GM06990 (cell line): Measurements from ENCODE around the gene KMT2D.

Experiments used
- DNase-seq: peaks from one replicate; pipeline ENCODE4 v3.0.0-alpha.2; 2011; ENCODE audit not compliant: insufficient read length; ENCODE audit errors: extremely low read depth
- H3K27me3 ChIP-seq: replicated peaks from 2 replicates; pipeline ENCODE4 v1.6.0; 2011; ENCODE audit warnings: low read length; ENCODE audit not compliant: control insufficient read depth, insufficient read depth
- H3K36me3 ChIP-seq: 2 replicates; pipeline ENCODE4 v1.5.1; 2011; ENCODE audit warnings: low read length; ENCODE audit not compliant: control insufficient read depth, insufficient read depth
- H3K4me3 ChIP-seq: replicated peaks from 2 replicates; pipeline ENCODE4 v1.5.1; 2011; ENCODE audit warnings: low read depth, mild to moderate bottlenecking, control low read depth, low read length
- TF ChIP-seq, protein P1 (sequence below): IDR thresholded peaks from 2 replicates; pipeline ENCODE4 v1.5.1; 2011; ENCODE audit warnings: low read length, control low read depth, mild to moderate bottlenecking, inconsistent platforms; ENCODE audit not compliant: insufficient read depth, poor library complexity, severe bottlenecking

Gene KMT2D

DNA sequence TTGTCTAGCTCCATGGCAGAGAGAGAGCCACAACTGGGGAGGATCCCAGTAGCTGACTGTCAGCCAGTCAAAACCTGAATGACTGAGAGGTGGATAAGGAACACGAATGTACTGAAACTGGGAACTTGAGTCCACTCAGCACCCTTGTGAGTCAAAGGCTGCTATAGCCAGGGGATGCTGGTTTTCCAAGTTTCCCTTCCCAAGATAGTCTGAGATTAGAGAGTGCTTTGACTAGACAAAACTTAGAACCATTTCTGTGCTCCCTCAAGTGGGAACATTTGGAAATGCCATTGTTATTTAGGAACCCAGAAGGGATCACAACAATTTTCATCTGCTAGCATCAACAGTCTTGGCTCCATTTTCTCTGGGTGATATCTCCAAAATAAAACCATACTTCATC is 46.0 kb downstream of the KMT2D start:
- H3K4me3 ChIP-seq: no peak overlapping the region
- H3K36me3 ChIP-seq: peaks cover 5% of the 10 kb centered on the region
- TF ChIP-seq, protein P1, sequence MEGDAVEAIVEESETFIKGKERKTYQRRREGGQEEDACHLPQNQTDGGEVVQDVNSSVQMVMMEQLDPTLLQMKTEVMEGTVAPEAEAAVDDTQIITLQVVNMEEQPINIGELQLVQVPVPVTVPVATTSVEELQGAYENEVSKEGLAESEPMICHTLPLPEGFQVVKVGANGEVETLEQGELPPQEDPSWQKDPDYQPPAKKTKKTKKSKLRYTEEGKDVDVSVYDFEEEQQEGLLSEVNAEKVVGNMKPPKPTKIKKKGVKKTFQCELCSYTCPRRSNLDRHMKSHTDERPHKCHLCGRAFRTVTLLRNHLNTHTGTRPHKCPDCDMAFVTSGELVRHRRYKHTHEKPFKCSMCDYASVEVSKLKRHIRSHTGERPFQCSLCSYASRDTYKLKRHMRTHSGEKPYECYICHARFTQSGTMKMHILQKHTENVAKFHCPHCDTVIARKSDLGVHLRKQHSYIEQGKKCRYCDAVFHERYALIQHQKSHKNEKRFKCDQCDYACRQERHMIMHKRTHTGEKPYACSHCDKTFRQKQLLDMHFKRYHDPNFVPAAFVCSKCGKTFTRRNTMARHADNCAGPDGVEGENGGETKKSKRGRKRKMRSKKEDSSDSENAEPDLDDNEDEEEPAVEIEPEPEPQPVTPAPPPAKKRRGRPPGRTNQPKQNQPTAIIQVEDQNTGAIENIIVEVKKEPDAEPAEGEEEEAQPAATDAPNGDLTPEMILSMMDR: no peak
- no peaks in the 10 kb centered on the region for H3K27me3 ChIP-seq
- no peak for DNase-seq

DNA sequence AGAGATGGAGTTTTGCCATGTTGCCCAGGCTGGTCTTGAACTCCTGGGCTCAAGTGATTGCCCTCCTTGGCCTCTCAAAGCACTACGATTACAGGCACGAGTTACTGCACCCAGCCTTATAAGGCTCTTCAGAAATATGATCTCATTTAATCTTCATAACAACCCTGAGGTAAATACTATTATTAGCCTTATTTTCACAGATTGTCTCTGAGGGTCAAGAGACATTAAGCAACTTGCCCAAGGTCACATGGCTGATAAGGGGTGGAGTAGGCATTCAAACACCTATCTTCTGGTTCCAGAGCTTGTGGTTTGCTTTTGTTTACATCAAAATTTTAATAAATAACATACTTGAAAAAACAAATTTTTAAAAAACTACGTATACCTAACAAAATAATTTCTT is 47.2 kb downstream of the KMT2D start:
- no peak for DNase-seq
- TF ChIP-seq, protein P1: no peak

DNA sequence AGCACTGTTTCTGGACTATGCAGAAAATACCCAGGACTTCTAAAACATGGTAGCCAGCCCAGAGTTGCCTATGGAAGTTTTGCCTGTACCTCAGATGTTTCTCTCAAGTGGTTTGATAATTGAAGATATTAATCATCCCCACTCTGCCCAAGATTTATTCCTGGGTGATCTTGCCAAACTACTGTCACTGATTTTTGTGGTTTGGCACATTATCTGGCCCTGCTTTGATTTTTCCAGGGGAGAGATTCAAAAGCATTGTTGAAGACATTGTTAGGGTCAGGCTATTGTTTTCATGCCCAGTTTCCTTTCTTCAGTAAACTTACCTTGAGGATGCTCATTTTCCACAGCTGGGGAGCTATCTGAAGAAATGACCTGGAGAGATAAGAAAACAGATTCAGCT is 47.9 kb downstream of the KMT2D start:
- H3K4me3 ChIP-seq: no peak overlapping the region
- no peak for DNase-seq
- peaks cover 5% of the 10 kb centered on the region for H3K36me3 ChIP-seq
- H3K27me3 ChIP-seq: no peaks in the 10 kb centered on the region
- TF ChIP-seq, protein P1: no peak

More for the DNA sequence above, 47.2 kb downstream of the KMT2D start:
- Histone ChIP-seq H3K27me3 (no peaks in the 10 kb centered on the region), H3K4me3 (no peak overlapping the region), H3K36me3 (peaks cover 5% of the 10 kb centered on the region)
